SK-N-SH treated with all-trans-retinoic acid at 6 μM for 48 hours (cell line): Measurements from ENCODE around the gene AP5Z1.

ENCODE experiments used
- ATAC-seq: fragments of 200-7000 bp; cut with Tn5 transposase; 3 replicates; pipeline ENCODE4 v1.9.1; 2020; ENCODE audit warnings: mild to moderate bottlenecking, moderate library complexity
- BACH2 ChIP-seq: fragments of 250-450 bp; sonication (Bioruptor Pico); IDR thresholded peaks from 2 replicates; pipeline ENCODE4 v1.9.0; 2021; ENCODE audit warnings: mild to moderate bottlenecking, borderline replicate concordance
- CSDC2 ChIP-seq: fragments of 250-450 bp; sonication (Bioruptor Pico); IDR thresholded peaks from 2 replicates; pipeline ENCODE4 v1.5.0; 2020; ENCODE audit warnings: mild to moderate bottlenecking, moderate library complexity
- ESRRG ChIP-seq: fragments of 250-450 bp; sonication (Bioruptor Pico); IDR thresholded peaks from 2 replicates; pipeline ENCODE4 v1.6.1; 2021; ENCODE audit warnings: mild to moderate bottlenecking
- GLIS3 ChIP-seq: fragments of 250-450 bp; sonication (Bioruptor Pico); IDR thresholded peaks from 2 replicates; pipeline ENCODE4 v1.5.0; 2020; ENCODE audit warnings: mild to moderate bottlenecking, moderate library complexity
- ISL1 ChIP-seq: fragments of 250-450 bp; sonication (Bioruptor Pico); IDR thresholded peaks from 2 replicates; pipeline ENCODE4 v2.1.2; 2022; ENCODE audit warnings: mild to moderate bottlenecking, moderate library complexity
- OSR1 ChIP-seq: fragments of 250-450 bp; sonication (Bioruptor Pico); IDR thresholded peaks from 2 replicates; pipeline ENCODE4 v1.8.0; 2022; ENCODE audit warnings: moderate library complexity, mild to moderate bottlenecking, inconsistent platforms
- PPARA ChIP-seq: fragments of 250-450 bp; sonication (Bioruptor Pico); IDR thresholded peaks from 2 replicates; pipeline ENCODE4 v1.5.0; 2020; ENCODE audit warnings: mild to moderate bottlenecking, borderline replicate concordance
- RARB ChIP-seq: fragments of 250-450 bp; sonication (Bioruptor Pico); IDR thresholded peaks from 2 replicates; pipeline ENCODE4 v1.8.0; 2021; ENCODE audit warnings: mild to moderate bottlenecking, moderate library complexity
- SNAI2 ChIP-seq: fragments of 250-450 bp; sonication (Bioruptor Pico); IDR thresholded peaks from 2 replicates; pipeline ENCODE4 v1.5.0; 2020; ENCODE audit warnings: mild to moderate bottlenecking, moderate library complexity
- TCF4 ChIP-seq: fragments of 250-450 bp; sonication (Bioruptor Pico); IDR thresholded peaks from 2 replicates; pipeline ENCODE4 v1.8.0; 2021; ENCODE audit warnings: mild to moderate bottlenecking, moderate library complexity, borderline replicate concordance
- TOX ChIP-seq: fragments of 250-450 bp; sonication (Bioruptor Pico); IDR thresholded peaks from 2 replicates; pipeline ENCODE4 v1.8.0; 2021; ENCODE audit warnings: mild to moderate bottlenecking, moderate library complexity, borderline replicate concordance
- ZC3H10 ChIP-seq: fragments of 250-450 bp; sonication (Bioruptor Pico); IDR thresholded peaks from 2 replicates; pipeline ENCODE4 v1.5.1; 2021; ENCODE audit warnings: mild to moderate bottlenecking, moderate library complexity
- ZFP3 ChIP-seq: fragments of 250-450 bp; sonication (Bioruptor Pico); IDR thresholded peaks from 2 replicates; pipeline ENCODE4 v1.5.0; 2020; ENCODE audit warnings: mild to moderate bottlenecking, moderate library complexity
- ZFP30 ChIP-seq: fragments of 450-650 bp; formaldehyde crosslinking; IDR thresholded peaks from 2 replicates; pipeline ENCODE4 v1.5.0; 2022; ENCODE audit warnings: mild to moderate bottlenecking, moderate library complexity
- ZNF565 ChIP-seq: fragments of 450-650 bp; formaldehyde crosslinking; conservative IDR thresholded peaks from 2 replicates; pipeline ENCODE4 v1.5.0; 2020; ENCODE audit warnings: low read depth, mild to moderate bottlenecking, moderate library complexity
- TF ChIP-seq, protein P1 (sequence below): fragments of 250-450 bp; sonication (Bioruptor Pico); IDR thresholded peaks from 2 replicates; pipeline ENCODE4 v1.5.1; 2020; ENCODE audit warnings: low read depth, mild to moderate bottlenecking, moderate library complexity
- TF ChIP-seq, protein P2 (sequence below): fragments of 250-450 bp; sonication (Bioruptor Pico); IDR thresholded peaks from 2 replicates; pipeline ENCODE4 v1.5.0; 2020; ENCODE audit warnings: mild to moderate bottlenecking, moderate library complexity
- TF ChIP-seq, protein P3 (sequence below): fragments of 250-450 bp; sonication (Bioruptor Pico); IDR thresholded peaks from 2 replicates; pipeline ENCODE4 v1.5.1; 2021; ENCODE audit warnings: mild to moderate bottlenecking, moderate library complexity
- TF ChIP-seq, protein P4 (sequence below): fragments of 250-450 bp; sonication (Bioruptor Pico); IDR thresholded peaks from 2 replicates; pipeline ENCODE4 v1.8.0; 2021; ENCODE audit warnings: low read depth, mild to moderate bottlenecking, moderate library complexity, borderline replicate concordance

The AP5Z1 gene

DNA sequence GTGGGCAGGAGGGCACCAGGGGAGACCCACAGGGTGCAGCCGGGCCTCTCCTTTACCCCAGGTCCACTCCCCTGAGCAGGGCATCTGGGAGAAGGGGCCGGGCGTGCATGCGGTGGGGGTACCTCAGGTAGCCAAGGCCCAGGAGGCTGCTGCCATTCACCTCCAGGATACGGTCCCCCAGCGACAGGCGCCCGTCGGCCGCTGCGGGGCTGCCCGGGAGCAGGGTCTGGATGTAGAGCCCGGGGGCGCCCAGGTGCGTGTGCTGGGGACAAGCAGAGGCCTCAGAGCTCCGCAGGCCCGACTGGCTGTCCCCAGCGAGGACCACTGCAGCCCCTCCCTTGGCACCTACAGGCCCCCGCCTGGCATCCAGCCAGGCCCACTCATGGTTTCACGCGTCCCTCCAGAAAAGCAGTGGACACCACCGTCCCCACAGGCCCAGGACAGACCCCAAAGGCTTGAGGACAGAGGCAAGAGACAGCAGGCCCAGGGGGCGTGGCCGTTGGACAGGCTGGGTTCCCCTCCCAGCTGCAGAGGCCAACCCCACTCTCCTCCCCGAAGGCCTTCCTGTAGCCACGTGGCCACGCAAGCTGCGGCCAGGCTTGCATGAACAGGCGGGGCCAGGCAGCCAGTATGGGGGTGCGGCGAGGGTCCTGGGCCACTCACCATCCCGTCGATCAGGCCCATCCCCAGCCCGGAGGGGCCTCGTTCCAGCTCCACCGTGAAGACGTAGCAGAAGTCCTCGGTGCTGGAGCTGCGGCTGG, 24.3 kb downstream of the AP5Z1 start:
- no peak for ATAC-seq
- TF ChIP-seq RARB (CRISPR knock-in tag) = no peak
- TF ChIP-seq SNAI2 = no peak
- TF ChIP-seq, protein P1, sequence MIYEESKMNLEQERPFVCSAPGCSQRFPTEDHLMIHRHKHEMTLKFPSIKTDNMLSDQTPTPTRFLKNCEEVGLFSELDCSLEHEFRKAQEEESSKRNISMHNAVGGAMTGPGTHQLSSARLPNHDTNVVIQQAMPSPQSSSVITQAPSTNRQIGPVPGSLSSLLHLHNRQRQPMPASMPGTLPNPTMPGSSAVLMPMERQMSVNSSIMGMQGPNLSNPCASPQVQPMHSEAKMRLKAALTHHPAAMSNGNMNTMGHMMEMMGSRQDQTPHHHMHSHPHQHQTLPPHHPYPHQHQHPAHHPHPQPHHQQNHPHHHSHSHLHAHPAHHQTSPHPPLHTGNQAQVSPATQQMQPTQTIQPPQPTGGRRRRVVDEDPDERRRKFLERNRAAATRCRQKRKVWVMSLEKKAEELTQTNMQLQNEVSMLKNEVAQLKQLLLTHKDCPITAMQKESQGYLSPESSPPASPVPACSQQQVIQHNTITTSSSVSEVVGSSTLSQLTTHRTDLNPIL (CRISPR knock-in tag) = no peak
- TF ChIP-seq TOX = no peak
- TF ChIP-seq TCF4 (CRISPR knock-in tag) = no peak
- no peak for TF ChIP-seq OSR1 (CRISPR knock-in tag)
- TF ChIP-seq, protein P2, sequence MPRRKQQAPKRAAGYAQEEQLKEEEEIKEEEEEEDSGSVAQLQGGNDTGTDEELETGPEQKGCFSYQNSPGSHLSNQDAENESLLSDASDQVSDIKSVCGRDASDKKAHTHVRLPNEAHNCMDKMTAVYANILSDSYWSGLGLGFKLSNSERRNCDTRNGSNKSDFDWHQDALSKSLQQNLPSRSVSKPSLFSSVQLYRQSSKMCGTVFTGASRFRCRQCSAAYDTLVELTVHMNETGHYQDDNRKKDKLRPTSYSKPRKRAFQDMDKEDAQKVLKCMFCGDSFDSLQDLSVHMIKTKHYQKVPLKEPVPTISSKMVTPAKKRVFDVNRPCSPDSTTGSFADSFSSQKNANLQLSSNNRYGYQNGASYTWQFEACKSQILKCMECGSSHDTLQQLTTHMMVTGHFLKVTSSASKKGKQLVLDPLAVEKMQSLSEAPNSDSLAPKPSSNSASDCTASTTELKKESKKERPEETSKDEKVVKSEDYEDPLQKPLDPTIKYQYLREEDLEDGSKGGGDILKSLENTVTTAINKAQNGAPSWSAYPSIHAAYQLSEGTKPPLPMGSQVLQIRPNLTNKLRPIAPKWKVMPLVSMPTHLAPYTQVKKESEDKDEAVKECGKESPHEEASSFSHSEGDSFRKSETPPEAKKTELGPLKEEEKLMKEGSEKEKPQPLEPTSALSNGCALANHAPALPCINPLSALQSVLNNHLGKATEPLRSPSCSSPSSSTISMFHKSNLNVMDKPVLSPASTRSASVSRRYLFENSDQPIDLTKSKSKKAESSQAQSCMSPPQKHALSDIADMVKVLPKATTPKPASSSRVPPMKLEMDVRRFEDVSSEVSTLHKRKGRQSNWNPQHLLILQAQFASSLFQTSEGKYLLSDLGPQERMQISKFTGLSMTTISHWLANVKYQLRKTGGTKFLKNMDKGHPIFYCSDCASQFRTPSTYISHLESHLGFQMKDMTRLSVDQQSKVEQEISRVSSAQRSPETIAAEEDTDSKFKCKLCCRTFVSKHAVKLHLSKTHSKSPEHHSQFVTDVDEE = no peak
- no peak for TF ChIP-seq GLIS3 (CRISPR knock-in tag)
- no peak for TF ChIP-seq ESRRG (CRISPR knock-in tag)
- no peak for TF ChIP-seq ZC3H10 (CRISPR knock-in tag)
- TF ChIP-seq, protein P3, sequence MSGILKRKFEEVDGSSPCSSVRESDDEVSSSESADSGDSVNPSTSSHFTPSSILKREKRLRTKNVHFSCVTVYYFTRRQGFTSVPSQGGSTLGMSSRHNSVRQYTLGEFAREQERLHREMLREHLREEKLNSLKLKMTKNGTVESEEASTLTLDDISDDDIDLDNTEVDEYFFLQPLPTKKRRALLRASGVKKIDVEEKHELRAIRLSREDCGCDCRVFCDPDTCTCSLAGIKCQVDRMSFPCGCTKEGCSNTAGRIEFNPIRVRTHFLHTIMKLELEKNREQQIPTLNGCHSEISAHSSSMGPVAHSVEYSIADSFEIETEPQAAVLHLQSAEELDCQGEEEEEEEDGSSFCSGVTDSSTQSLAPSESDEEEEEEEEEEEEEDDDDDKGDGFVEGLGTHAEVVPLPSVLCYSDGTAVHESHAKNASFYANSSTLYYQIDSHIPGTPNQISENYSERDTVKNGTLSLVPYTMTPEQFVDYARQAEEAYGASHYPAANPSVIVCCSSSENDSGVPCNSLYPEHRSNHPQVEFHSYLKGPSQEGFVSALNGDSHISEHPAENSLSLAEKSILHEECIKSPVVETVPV (CRISPR knock-in tag) = no peak
- TF ChIP-seq PPARA (CRISPR knock-in tag) = no peak
- TF ChIP-seq, protein P4, sequence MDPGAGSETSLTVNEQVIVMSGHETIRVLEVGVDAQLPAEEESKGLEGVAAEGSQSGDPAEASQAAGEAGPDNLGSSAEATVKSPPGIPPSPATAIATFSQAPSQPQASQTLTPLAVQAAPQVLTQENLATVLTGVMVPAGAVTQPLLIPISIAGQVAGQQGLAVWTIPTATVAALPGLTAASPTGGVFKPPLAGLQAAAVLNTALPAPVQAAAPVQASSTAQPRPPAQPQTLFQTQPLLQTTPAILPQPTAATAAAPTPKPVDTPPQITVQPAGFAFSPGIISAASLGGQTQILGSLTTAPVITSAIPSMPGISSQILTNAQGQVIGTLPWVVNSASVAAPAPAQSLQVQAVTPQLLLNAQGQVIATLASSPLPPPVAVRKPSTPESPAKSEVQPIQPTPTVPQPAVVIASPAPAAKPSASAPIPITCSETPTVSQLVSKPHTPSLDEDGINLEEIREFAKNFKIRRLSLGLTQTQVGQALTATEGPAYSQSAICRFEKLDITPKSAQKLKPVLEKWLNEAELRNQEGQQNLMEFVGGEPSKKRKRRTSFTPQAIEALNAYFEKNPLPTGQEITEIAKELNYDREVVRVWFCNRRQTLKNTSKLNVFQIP (CRISPR knock-in tag) = no peak
- no peak for TF ChIP-seq CSDC2 (CRISPR knock-in tag)
- no peak for TF ChIP-seq ZNF565 (CRISPR knock-in tag)
- TF ChIP-seq ZFP30 (CRISPR knock-in tag) = no peak
- TF ChIP-seq ZFP3 (CRISPR knock-in tag) = no peak
- no peak for TF ChIP-seq ISL1 (CRISPR knock-in tag)
- no peak for TF ChIP-seq BACH2 (CRISPR knock-in tag)

DNA sequence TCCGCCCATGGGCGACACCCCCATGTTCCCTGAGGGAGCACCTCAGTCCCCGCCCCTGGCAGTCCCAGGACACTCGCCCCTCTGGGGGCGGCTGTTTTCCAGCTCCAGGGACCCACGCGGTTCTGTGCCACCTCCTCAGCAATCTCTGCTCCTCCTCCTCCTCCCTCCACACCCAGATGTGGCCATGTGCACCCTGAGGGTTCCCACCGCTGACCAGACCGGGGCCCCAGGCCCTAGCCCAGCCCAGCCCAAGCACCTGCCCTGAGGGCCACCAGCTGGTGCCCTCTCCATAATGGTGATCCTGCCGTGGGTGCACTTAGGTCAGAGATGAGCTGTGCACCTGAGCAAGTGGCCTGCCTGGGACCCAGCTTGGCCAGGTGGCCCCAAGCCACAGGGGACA, 25.1 kb downstream of the AP5Z1 start:
- TF ChIP-seq ZFP3 (CRISPR knock-in tag) = no peak
- TF ChIP-seq, protein P2 = no peak
- TF ChIP-seq, protein P3 (CRISPR knock-in tag) = no peak
- no peak for TF ChIP-seq SNAI2
- TF ChIP-seq, protein P1 (CRISPR knock-in tag) = no peak
- TF ChIP-seq ISL1 (CRISPR knock-in tag) = no peak
- no peak for TF ChIP-seq ZNF565 (CRISPR knock-in tag)
- no peak; the same call in 2 of the 3 replicates for ATAC-seq
